Esophagus squamous epithelium (tissue), 5 donors: ENCODE results near the gene MTCH2. TPM values are rescaled to one million over a fixed set of nuclear protein-coding genes. Genes with fewer than 3 reads are reported as not detected.
"Not testable (repeated sequence)": the region's sequence is repeated elsewhere in the genome, so short reads cannot be mapped to it uniquely, and the experiment has no call there.

Experiments
- DNase-seq: peaks from one replicate; lab custom pipeline; 2025; lab: John Stamatoyannopoulos, UW
- H3K27ac ChIP-seq, 4 donors: fragments of 200-600 bp; sonication (generic); one replicate each; pipeline ENCODE4 v1.5.1; 2016 to 2019; ENCODE audit warnings: mild to moderate bottlenecking in 1 of 4
- H3K27me3 ChIP-seq, 4 donors: fragments of 200-600 bp; sonication (generic); 1 replicate in 3 of 4; 2 replicates in 1 of 4; pipeline versions ENCODE4 v1.5.1 to v1.6.0; 2017 to 2021; ENCODE audit warnings: antibody characterized with exemption in 1 of 4
- H3K36me3 ChIP-seq, 3 donors: fragments of 200-600 bp; sonication (generic); one replicate each; pipeline ENCODE4 v1.5.1; 2016 to 2019
- H3K4me1 ChIP-seq, 3 donors: fragments of 200-600 bp; sonication (generic); one replicate each; pipeline ENCODE4 v1.5.1; 2017 to 2019
- H3K4me3 ChIP-seq, 4 donors: fragments of 200-600 bp; sonication (generic); 1 replicate in 3 of 4; 2 replicates in 1 of 4; pipeline ENCODE4 v1.5.1; 2016 to 2019; ENCODE audit warnings: mild to moderate bottlenecking in 2 of 4, moderate library complexity in 1 of 4
- H3K9me3 ChIP-seq, 3 donors: fragments of 200-600 bp; sonication (generic); one replicate each; pipeline ENCODE4 v1.5.1; 2016 to 2019
- CTCF ChIP-seq, 6 experiments: fragments of 450-650 bp in 4 of 6; fragments of 200-600 bp in 2 of 6; sonication (generic) in 2 of 6; IDR thresholded peaks; one replicate each; pipeline ENCODE4 v1.5.1; 2016 to 2019; ENCODE audit warnings: antibody characterized with exemption in 6 of 6, mild to moderate bottlenecking in 4 of 6, moderate library complexity in 4 of 6
- POLR2A ChIP-seq, 4 donors: fragments of 450-650 bp; IDR thresholded peaks; one replicate each; pipeline ENCODE4 v1.6.1; 2017; ENCODE audit warnings: antibody characterized with exemption in 4 of 4, mild to moderate bottlenecking in 4 of 4, moderate library complexity in 3 of 4
- WGBS, 2 donors: methylation state at CpG; one replicate each; pipeline ENCODE4 v1.1.5; 2018; 5-methylcytosine and 5-hydroxymethylcytosine counted together
- intact Hi-C: fragments of 100-400 bp; cut with DNase I; formaldehyde crosslinking; loops from one replicate; pipeline ENCODE4 v1.15.0; 2022
- total RNA-seq, 4 donors: library from RNA; depleted of rRNA; stranded (reverse); fragments of >200 nt; gene quantifications; one replicate each; pipeline ENCODE4 v1.1.0, GENCODE V29; 2016
- donor health status: DM: yes; HTN: yes; CAD: no.

Gene MTCH2
- total RNA-seq, 4 donors from 2014 or later, result 44.5 to 67.2 (median 53.9) TPM

- no peak for DNase-seq
- Histone ChIP-seq H3K9me3 (peaks cover 0 to 4% (median 0%) of the 10 kb centered on the region in 3 donors), H3K27me3 (no peaks in the 10 kb centered on the region), H3K4me1 (no peaks in the 10 kb centered on the region), H3K4me3 (no peak overlapping the region), H3K36me3 (no peaks in the 10 kb centered on the region), H3K27ac (no peak overlapping the region)
- 88 to 93% methylated on average over 5 of the region's 5 CpGs for WGBS, 2 donors
- intact Hi-C loops, result no loop called here
- TF ChIP-seq POLR2A (IDR thresholded peaks at IDR 0.05) (no peak), CTCF (IDR thresholded peaks at IDR 0.05) (no peak)
Observed at GRCh38 chr11:47651818-47652469, 9.6 kb upstream of the MTCH2 start.

GRCh38 chr11:47649276-47649675, 6.9 kb upstream of the MTCH2 start:
- no peak overlapping the region for H3K27ac ChIP-seq
- DNase-seq, result no peak
- intact Hi-C loops, result no loop called here
- no peaks in the 10 kb centered on the region for H3K36me3 ChIP-seq
- TF ChIP-seq CTCF (IDR thresholded peaks at IDR 0.05), result no peak
- TF ChIP-seq POLR2A (IDR thresholded peaks at IDR 0.05), result no peak
- WGBS, 2 donors, result 51 to 59% methylated on average over 3 of the region's 3 CpGs
- H3K4me3 ChIP-seq, result no peak overlapping the region
- no peaks in the 10 kb centered on the region for H3K4me1 ChIP-seq
- no peaks in the 10 kb centered on the region for H3K27me3 ChIP-seq
- peaks cover 0 to 4% (median 0%) of the 10 kb centered on the region in 3 donors for H3K9me3 ChIP-seq

- intact Hi-C loops, result no loop called here
- Histone ChIP-seq H3K27ac (no peak overlapping the region), H3K27me3 (no peaks in the 10 kb centered on the region), H3K36me3 (no peaks in the 10 kb centered on the region), H3K4me3 (no peak overlapping the region), H3K4me1 (peaks cover 3 to 14% (median 7%) of the 10 kb centered on the region in 3 donors), H3K9me3 (no peaks in the 10 kb centered on the region)
- no peak for DNase-seq
- TF ChIP-seq CTCF (IDR thresholded peaks at IDR 0.05) (no peak), POLR2A (IDR thresholded peaks at IDR 0.05) (no peak)
- 88 to 91% methylated on average over 6 of the region's 6 CpGs for WGBS, 2 donors
Observed at GRCh38 chr11:47646019-47646418, 3.7 kb upstream of the MTCH2 start.

- Histone ChIP-seq H3K27me3 (no peaks in the 10 kb centered on the region), H3K36me3 (no peaks in the 10 kb centered on the region), H3K4me3 (no peak overlapping the region), H3K4me1 (peaks cover 6 to 20% (median 13%) of the 10 kb centered on the region in 3 donors), H3K27ac (no peak overlapping the region), H3K9me3 (no peaks in the 10 kb centered on the region)
- WGBS, 2 donors, result 81 to 86% methylated on average over 6 of the region's 6 CpGs
- DNase-seq, result no peak
- intact Hi-C loops, result no loop called here
- TF ChIP-seq CTCF (IDR thresholded peaks at IDR 0.05), result no peak
- no peak for TF ChIP-seq POLR2A (IDR thresholded peaks at IDR 0.05)
Observed at GRCh38 chr11:47645500-47645899, 3.1 kb upstream of the MTCH2 start.

DNA sequence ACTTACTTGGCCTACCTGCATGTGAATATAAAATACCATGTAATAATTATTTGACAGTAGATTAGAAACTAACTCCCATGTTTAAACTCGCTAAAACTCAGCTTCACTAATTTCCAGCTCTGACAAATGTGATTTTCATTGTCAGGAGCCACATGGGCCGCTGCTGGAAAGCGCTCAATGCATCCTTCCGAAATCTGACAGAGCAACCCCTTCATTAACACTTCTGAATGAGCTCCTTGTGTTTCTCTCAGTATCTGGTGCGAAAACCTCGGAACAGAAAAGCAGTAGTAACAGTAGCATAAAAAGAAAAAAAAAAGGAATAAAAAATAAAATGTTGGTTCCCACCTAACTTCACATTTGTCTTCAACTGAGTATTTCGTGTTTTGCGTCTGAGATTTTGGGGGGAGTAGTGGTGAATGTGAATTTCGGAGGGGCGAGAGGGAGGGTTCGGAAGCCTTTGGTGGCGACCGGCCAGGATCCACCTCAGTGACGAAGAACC, 710 bp downstream of the MTCH2 start:
- H3K27me3 ChIP-seq, result no peaks in the 10 kb centered on the region
- TF ChIP-seq POLR2A (IDR thresholded peaks at IDR 0.05), result no peak
- no peak for TF ChIP-seq CTCF (IDR thresholded peaks at IDR 0.05)
- H3K9me3 ChIP-seq, result no peaks in the 10 kb centered on the region
- H3K4me1 ChIP-seq, result peaks cover 6 to 24% (median 16%) of the 10 kb centered on the region in 3 donors
- peak overlapping the region; percentile 95 to 99 (median 95) for H3K27ac ChIP-seq
- WGBS, 2 donors, result 7 to 8% methylated on average over 12 to 13 of the region's 14 CpGs
- peaks cover 0 to 30% (median 5%) of the 10 kb centered on the region in 3 donors for H3K36me3 ChIP-seq
- H3K4me3 ChIP-seq, result peak overlapping the region; percentile 69 to 97 (median 80)
- intact Hi-C loops, result no loop called here
- no peak for DNase-seq

DNA sequence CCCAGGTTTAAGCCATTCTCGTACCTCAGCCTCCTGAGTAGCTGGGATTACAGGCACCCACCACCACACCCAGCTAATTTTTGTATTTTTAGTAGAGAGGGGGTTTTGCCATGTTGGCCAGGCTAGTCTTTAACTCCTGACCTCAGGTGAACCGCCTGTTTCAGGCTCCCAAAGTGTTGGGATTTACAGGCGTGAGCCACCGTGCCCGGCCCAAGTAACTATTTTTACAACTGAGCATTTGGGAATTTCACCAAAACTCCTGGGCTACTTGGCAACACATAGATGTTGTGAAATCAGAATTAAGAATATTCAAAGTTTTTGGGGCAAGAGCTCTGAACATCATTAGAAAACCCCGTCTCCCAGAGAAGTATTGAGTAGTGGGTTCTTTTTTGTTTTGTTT, 1.9 kb downstream of the MTCH2 start:
- H3K9me3 ChIP-seq, DNase-seq, H3K27me3 ChIP-seq, H3K4me3 ChIP-seq, intact Hi-C loops, H3K27ac ChIP-seq: not testable (repeated sequence)
- peaks cover 6 to 24% (median 16%) of the 10 kb centered on the region in 3 donors for H3K4me1 ChIP-seq
- H3K36me3 ChIP-seq, result peaks cover 0 to 41% (median 5%) of the 10 kb centered on the region in 3 donors
- 71 to 76% methylated on average over 5 to 6 of the region's 6 CpGs for WGBS, 2 donors

DNA sequence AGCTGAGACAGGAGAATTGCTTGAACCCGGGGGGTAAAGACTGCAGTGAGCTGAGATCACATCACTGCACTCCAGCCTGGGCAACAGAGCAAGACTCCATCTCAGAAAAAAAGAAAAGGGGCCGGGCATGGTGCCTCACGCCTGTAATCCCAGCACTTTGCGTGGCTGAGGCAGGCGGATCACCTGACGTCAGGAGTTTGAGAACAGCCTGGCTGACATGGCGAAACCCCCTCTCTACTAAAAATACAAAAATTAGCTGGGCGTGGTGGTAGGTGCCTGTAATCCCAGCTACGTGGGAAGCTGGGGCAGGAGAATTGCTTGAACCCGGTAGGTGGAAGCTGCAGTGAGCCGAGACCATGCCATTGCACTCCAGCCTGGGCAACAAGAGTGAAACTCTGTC, 6.0 kb downstream of the MTCH2 start:
- H3K27me3 ChIP-seq, H3K4me3 ChIP-seq, H3K27ac ChIP-seq, intact Hi-C loops, DNase-seq, H3K9me3 ChIP-seq: not testable (repeated sequence)
- peaks cover 6 to 13% (median 12%) of the 10 kb centered on the region in 3 donors for H3K4me1 ChIP-seq
- WGBS, 2 donors, result 92 to 96% methylated on average over 11 of the region's 11 CpGs
- H3K36me3 ChIP-seq, result peaks cover 6 to 83% (median 24%) of the 10 kb centered on the region in 3 donors
